GM18526 (cell line): ENCODE results near the gene FGF21.

ENCODE experiments used
- POLR2A ChIP-seq: IDR thresholded peaks from 3 replicates; pipeline ENCODE4 v1.6.1; 2011; ENCODE audit not compliant: insufficient read length; ENCODE audit errors: extremely low read depth

Gene FGF21

DNA sequence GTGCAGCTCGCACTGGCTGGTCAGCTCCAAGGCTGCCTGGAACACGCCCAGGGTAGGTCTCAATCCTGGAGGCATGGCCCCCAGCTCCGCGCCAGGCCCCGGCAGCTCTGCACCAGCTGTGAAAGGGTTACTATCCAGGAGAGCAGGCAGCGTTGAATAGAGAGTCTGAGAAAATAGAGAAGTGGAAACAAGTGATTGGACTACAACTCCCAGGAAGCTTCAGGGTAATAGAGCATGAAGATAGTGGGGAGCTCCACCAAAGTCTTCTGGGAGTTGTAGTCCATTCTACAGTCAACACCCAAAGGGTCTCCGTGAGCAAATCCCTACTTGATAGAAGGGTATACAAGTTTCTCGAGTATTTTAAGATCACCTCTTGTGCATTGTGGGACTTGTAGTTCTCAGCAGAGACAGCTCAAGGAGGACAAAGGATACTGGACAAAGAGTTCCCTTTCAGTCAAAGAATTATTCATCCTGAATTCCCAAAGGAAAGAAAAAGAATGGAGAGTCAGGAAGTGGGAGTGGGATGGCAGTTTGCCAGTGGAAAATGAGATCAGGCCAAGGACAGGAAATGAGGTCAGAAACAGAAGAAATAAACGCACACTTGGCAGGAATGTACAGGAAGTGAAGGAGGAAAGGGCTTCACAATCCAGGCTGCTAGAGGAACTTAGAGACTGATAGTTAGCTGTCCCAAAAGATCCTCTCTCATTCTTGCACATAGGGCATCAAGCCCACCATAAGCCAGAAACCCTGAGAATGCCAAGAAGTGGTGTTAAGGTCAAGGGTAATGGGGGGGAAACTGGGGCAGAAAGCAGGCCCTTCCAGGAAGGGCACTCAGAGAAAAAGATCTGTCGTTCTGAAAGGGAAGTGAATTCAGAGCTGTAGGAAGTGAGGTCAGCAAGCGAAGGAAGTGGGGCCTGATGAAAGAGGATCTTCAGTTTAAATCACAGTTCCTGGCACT, 30.2 kb upstream of the FGF21 start:
- TF ChIP-seq POLR2A, result no peak

DNA sequence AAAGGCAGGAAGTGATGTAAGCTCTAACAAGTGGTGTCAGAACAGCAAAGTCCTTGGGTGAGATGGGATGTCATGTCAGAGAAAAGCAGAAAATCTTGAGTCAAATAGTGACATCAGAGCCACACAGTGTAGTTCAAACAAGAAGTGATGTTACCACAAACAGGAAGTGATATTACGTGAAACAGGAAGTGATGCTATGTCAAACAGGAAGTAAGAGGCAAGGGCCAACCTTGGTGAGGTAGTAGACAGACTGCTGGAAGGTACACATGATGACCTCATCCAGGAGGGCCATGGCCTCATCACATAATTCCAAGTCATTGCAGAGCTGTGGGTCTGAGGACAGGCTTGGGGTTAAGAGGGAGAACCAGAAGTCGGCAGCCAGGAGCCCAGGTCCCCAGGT, 28.8 kb upstream of the FGF21 start:
- TF ChIP-seq POLR2A, result no peak

DNA sequence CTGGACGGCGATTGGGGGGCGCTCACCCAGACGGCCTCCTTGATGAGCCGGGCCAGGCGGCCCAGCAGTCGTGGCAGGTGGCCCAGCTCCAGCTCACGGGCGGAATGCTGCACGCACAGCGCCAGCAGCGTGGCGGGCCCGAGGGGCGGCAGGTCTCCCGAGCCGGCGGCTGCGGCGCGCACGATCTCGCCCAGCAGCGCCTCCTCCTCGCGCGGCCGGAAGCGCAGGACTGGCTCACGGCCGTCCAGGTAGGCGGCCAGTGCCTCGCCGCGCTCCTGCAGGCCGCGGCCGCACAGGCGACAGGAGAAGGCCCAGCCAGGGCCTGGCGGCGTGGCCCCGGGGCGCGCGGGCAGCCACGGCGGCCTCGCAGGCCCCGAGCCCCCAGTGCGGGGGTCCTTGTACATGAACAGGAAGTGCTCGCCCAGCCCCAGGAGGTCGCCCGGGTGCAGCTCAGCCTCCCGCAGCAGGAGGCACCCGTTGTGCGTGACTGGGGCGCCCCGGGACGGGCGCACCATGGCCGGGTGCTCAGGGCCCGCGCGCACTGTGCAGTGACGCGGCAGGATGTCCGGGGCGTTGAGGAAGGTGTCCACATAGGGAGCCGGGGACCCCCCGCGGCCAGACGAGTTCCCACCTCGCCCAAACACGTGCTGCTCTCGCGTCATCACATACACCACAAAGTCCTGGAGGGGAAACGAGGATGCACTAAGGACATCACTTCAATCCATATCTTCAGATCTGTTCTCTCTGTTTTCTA, 26.2 kb upstream of the FGF21 start:
- TF ChIP-seq POLR2A, result no peak

- no peak for TF ChIP-seq POLR2A
These were observed 23.9 kb upstream of the FGF21 start for GRCh38 chr19:48731452-48731851.

DNA sequence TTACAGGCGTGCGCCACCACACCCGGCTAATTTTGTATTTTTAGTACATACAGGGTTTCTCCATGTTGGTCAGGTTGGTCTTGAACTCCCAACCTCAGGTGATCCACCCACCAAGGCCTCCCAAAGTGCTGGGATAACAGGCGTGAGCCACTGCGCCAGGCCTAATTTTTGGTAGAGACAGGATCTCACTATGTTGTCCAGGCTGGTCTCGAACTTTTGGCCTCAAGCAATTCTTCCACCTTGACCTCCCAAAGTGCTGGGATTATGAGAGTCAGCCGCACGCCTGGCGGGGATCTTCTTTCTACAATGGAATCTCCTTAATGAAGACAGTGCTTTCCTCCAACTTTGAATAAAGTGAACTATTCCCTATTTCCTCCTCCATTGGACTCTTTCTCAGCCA, 20.7 kb upstream of the FGF21 start:
- no peak for TF ChIP-seq POLR2A

- TF ChIP-seq POLR2A, result no peak
These were observed 20.2 kb upstream of the FGF21 start for GRCh38 chr19:48735031-48735615.

GRCh38 chr19:48737360-48737998, 17.8 kb upstream of the FGF21 start:
- no peak for TF ChIP-seq POLR2A

GRCh38 chr19:48738557-48739403, 16.5 kb upstream of the FGF21 start:
- TF ChIP-seq POLR2A, result no peak

- TF ChIP-seq POLR2A, result no peak
These were observed 15.7 kb upstream of the FGF21 start for GRCh38 chr19:48739404-48740163.

DNA sequence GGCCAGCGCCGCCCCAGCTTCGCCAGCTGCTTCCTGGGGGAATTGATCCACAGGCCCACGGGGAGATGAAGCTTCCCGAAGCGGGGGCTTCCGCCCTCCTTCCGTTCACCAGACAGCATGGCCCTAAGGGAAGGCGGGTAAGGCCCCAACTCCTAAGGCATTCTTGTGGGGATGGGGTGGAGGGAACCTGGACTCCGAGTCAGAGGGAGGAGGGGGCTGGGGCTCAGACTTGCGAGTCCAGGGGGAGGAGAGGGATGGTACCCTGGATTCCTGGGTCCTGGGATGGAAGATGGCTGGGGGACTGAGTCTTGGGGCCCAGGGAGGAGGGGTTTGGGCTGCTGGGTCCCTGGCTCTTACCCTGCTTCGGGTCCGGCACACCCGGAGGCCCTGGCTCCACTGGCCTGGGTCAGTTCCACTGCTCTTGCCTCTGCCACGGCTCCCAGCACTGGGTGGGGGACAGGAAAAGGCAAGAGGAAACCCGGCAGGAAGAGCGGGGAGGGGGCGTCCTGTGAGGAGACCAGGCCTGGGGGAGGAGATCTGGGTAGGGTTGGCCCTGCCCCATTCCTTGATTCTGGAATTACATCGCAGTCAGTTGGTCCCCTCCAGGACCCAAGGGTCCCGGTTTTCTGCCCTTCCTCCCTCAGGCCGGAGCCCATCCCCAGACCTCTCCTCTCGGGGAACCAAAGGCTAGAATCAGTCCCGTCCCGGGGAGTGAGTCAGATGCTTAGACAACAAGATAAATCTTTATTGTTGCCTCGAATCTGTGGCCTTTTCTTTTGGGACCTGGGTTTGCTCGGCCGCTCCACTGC, 15.0 kb upstream of the FGF21 start, which contains the start of gene RASIP1:
Gene RASIP1 (minus strand): TSS at position 447 of the 809 bp plus-strand sequence. CDS start 328 bp downstream, at position 119.
- TF ChIP-seq POLR2A, result no peak

GRCh38 chr19:48741129-48741999, 14.0 kb upstream of the FGF21 start:
- TF ChIP-seq POLR2A, result no peak

- no peak for TF ChIP-seq POLR2A
These were observed 13.2 kb upstream of the FGF21 start for GRCh38 chr19:48742096-48742495.
